Measurements from ENCODE around the gene FIGN.

The FIGN gene

DNA sequence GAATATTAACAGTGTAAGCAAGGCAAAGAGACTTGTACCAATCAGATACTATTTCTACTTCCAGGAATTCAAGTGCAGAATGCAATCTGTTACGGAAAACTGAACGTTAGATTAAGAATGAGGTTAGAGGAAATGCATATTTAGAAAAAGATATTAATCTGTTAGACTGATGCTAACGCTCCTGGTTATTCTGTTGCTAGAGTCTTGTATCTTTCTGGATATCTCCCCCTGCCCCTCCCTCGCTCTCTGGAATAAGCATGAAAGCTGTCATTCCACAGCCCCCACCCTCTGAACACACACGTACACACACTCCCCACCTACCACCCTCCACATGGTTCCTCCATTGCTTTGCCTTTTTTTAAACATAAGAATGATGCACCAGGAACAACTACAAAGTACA, 24.1 kb downstream of the FIGN start:
- H3K4me3 ChIP-seq, result peak overlapping the region; percentile 30
- no peak for DNase-seq (ENCODE audit: low spot score)
- no peak overlapping the region for H3K27ac ChIP-seq
- no peak for TF ChIP-seq CTCF (IDR thresholded peaks at IDR 0.05)

DNA sequence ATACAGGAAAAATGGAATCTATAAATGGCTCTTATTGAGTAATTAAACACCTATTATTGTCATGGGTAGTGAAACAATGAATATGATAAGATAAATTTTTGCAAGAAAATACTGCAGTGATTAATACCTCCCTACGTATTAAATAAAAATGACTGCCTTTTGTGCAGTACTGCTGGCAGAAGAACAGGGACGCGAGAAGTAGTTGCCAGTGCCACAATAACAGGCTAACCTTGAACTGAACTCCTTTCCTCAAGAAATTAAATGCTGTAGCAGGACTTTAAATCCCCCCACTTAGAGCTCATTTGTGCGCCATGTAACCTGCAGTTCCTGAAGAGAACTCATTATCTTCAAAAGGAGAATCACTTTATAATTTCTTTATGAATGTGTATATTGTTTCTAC, 24.6 kb downstream of the FIGN start:
- no peak overlapping the region for H3K27ac ChIP-seq
- no peak overlapping the region for H3K4me3 ChIP-seq
- no peak for DNase-seq (ENCODE audit: low spot score)
- TF ChIP-seq CTCF (IDR thresholded peaks at IDR 0.05), result no peak

GRCh38 chr2:163709270-163709669, 26.5 kb downstream of the FIGN start:
- TF ChIP-seq CTCF (IDR thresholded peaks at IDR 0.05), result no peak
- H3K27ac ChIP-seq, result no peak overlapping the region
- DNase-seq (ENCODE audit: low spot score), result no peak
- H3K4me3 ChIP-seq, result no peak overlapping the region

DNA sequence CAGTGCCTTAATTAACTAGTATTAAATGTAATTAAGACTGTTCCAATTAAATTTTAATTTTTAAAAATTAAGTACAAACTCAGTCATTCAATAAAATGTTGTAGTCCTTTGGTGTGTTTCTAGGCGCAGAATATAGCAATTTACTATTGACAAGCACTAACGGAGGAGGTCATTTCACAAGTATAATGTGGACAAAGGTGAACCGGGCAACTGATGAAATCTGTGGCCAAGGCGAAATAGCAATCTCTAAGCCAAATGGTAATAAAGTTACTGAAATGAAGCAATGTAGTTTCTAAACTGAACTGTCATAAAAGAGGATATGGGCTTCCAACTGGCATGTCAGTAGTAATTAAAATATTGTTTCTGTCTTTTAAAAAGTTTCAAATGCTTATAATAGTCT, 27.5 kb downstream of the FIGN start:
- no peak overlapping the region for H3K27ac ChIP-seq
- TF ChIP-seq CTCF (IDR thresholded peaks at IDR 0.05), result no peak
- H3K4me3 ChIP-seq, result no peak overlapping the region
- no peak for DNase-seq (ENCODE audit: low spot score)

GRCh38 chr2:163703386-163703785, 32.4 kb downstream of the FIGN start:
- no peak overlapping the region for H3K27ac ChIP-seq
- no peak for TF ChIP-seq CTCF (IDR thresholded peaks at IDR 0.05)
- H3K4me3 ChIP-seq, result no peak overlapping the region
- DNase-seq (ENCODE audit: low spot score), result no peak

GRCh38 chr2:163701399-163702195, 34.2 kb downstream of the FIGN start:
- no peak for TF ChIP-seq CTCF (IDR thresholded peaks at IDR 0.05)
- no peak overlapping the region for H3K4me3 ChIP-seq
- H3K27ac ChIP-seq, result no peak overlapping the region
- DNase-seq (ENCODE audit: low spot score), result no peak

- no peak overlapping the region for H3K4me3 ChIP-seq
- no peak for DNase-seq (ENCODE audit: low spot score)
- peak overlapping the region; percentile 28 to 51 for H3K27ac ChIP-seq
- TF ChIP-seq CTCF (IDR thresholded peaks at IDR 0.05), result no peak
These were observed 37.0 kb downstream of the FIGN start for GRCh38 chr2:163698857-163699256.
